Stimulated activated naive CD4-positive, alpha-beta T cell (primary cell): Measurements from ENCODE around the gene EXD3.
A peak's percentile ranks its signal among the peaks of the same experiment; 100 is the strongest.

Experiments
- DNase-seq, 6 experiments: peaks; one replicate each; lab custom pipeline; 2025; lab: John Stamatoyannopoulos, UW

Gene EXD3

GRCh38 chr9:137447722-137448601, 25.0 kb upstream of the EXD3 start:
- no peak for DNase-seq

GRCh38 chr9:137446851-137447471, 24.0 kb upstream of the EXD3 start:
- no peak for DNase-seq

GRCh38 chr9:137445930-137446431, 23.0 kb upstream of the EXD3 start:
- DNase-seq: no peak

DNA sequence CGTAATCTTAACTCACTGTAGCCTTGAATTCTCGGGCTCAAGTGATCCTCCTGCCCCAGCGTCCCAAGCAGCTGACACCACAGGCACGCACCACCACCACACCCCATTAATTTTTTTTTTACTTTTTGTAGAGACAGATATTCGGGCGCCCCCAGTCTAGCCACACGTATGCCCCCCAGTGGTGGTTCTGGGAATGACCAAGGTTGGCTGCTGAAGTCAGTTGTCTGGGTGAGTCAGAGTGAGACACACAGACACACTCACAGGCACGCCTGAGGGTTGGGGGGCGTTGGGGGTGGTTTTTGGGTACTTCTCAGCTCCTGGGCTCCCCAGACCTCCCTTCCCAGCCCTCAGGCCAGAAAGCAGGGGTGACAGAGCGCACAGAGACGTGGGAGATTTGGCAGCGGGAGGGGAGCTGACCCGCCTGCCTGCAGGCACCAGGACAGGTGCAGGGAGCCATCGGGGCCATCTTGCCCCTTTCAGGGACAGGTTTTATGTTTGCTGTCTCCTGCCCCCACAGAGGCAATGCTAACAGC, 22.4 kb upstream of the EXD3 start:
- peak; percentile 56 to 80 (median 74) for DNase-seq

DNA sequence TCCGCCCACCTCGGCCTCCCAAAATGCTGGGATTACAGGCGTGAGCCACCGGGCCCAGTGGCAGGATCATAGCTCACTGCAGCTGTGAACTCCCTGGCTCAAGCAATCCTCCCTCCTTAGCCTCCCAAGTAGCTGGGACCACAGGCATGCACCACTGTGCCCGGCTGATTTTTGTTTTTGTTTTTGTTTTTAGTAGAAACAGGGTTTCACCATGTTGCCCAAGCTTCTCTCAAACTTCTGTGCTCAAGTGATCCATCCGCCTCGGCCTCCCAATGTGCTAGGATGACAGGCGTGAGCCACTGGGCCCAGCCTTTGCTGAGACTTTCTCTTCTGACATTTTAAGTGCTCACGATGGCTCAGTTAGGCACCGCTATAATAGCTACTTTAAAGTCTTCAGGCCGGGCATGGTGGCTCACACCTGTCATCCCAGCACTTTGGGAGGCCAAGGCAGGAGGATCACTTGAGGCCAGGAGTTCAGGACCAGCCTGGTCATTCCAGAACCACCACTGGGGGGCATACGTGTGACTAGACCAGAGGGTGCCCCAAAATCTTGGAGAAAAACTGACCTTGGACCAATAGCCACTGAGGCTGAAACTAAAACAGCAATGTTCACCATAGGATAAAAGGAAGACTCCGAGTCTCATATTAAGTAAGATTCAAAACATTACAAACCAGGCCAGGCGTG, 21.3 kb upstream of the EXD3 start:
- DNase-seq: no peak

- DNase-seq: no peak
Measured at GRCh38 chr9:137441935-137442321, 19.0 kb upstream of the EXD3 start.

DNA sequence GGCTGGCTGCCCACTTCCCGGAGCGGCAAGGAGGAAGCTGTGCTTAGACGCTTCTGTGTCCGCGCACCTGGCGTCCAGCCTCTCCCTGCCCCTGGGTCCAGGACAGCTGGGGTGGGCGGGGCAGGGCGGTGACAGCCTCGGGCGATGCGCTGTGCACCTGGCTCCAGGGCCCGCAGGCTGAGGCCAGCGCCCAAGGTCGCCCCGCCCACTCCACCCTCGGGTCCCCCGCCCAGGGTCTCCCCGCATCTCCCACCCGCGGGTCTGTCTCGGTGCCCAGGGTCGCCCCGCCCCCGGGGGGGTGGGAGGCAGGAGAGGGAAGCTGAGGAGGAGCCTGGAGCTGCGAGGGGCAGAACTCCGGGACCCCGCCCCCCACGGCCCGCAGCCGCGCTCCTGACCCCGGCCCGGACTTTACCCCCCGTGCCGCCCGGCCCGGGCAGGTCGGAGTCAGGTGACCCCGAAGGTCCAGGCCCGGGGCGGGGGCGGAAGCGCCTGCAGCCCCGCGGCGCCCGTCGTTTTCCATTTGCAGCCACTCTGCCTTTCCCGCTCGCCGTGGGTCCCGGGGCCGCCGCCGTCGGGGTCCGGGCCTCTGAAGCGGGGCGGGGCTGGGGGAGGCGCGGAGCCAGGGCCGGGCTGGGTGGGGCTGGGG, 18.4 kb upstream of the EXD3 start, which contains the start of gene ENTPD8:
TSS of gene ENTPD8 (minus strand) at position 69 of the 646 bp plus-strand sequence. CDS start 3,072 bp downstream, outside the sequence.
- DNase-seq: peak in 1 of 6 experiments; percentile 30

- DNase-seq: no peak
Measured at GRCh38 chr9:137439158-137439714, 16.3 kb upstream of the EXD3 start.

GRCh38 chr9:137438591-137439157, 15.7 kb upstream of the EXD3 start:
- DNase-seq: no peak

GRCh38 chr9:137437691-137438590, 15.0 kb upstream of the EXD3 start:
- DNase-seq: no peak

- no peak for DNase-seq
Measured at GRCh38 chr9:137436761-137437600, 14.0 kb upstream of the EXD3 start.

GRCh38 chr9:137435980-137436760, 13.2 kb upstream of the EXD3 start:
- DNase-seq: no peak

- no peak for DNase-seq
Measured at GRCh38 chr9:137435381-137435891, 12.5 kb upstream of the EXD3 start.

GRCh38 chr9:137434498-137435380, 11.8 kb upstream of the EXD3 start:
- no peak for DNase-seq

DNA sequence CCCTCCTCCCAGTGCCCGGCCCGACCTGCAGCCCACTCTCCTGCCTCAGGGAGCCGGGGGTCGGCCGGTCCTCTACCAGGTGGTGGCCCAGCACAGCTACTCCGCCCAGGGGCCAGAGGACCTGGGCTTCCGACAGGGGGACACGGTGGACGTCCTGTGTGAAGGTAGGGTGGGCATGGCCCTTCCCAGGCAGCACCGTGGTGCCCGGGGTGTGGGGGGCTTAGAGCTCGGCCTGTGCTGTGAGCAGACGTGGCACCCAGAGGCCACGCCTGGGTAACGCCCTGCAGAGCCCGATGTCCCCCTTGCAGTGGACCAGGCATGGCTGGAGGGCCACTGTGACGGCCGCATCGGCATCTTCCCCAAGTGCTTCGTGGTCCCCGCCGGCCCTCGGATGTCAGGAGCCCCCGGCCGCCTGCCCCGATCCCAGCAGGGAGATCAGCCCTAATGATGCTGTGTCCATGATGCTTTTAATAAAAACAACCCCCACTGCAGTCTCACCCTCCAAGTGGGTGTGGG, 11.0 kb upstream of the EXD3 start:
- no peak for DNase-seq

DNA sequence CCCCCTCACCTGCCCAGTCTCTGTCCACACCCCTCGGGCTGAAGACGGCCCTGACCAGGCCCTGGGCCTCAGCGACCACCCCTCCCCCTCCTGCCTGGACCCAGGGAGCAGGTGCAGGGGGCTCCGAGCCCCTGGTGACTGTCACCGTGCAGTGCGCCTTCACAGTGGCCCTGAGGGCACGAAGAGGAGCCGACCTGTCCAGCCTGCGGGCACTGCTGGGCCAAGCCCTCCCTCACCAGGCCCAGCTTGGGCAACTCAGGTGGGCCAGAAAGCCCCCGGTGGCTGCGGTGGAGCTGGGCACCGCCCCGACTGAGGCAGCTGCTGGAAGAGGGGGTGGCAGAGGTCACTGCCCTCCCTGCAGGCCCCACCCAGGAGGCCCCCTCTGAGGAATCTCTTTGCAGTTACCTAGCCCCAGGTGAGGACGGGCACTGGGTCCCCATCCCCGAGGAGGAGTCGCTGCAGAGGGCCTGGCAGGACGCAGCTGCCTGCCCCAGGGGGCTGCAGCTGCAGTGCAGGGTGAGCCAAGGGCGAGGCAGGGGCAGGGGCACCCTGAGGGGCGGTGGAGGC, 10.5 kb upstream of the EXD3 start:
- DNase-seq: no peak
